HPDE6-E6E7 (cell line): ENCODE results near the gene TMEM60.
A peak's percentile ranks its signal among the peaks of the same experiment; 100 is the strongest.
"Not testable (repeated sequence)": the region's sequence is repeated elsewhere in the genome, so short reads cannot be mapped to it uniquely, and the experiment has no call there.

Experiments
- DNase-seq: peaks from one replicate; pipeline ENCODE4 v3.0.0; 2011; ENCODE audit warnings: missing footprints; ENCODE audit errors: extremely low spot score

Gene TMEM60

GRCh38 chr7:77798394-77799077 lies at the start of gene TMEM60, which contains the start of gene PHTF2:
TSS of gene TMEM60 (minus strand) at chr7:77798434. CDS start at chr7:77794373, 4,061 bp downstream.
TSS of gene PHTF2 (plus strand) at chr7:77798773.
- peak; percentile 92 for DNase-seq

GRCh38 chr7:77846317-77847092 lies 48.3 kb upstream of the TMEM60 start:
- no peak for DNase-seq

GRCh38 chr7:77843194-77843593 lies 45.0 kb upstream of the TMEM60 start:
- DNase-seq, result no peak

- DNase-seq, result no peak
Observed at GRCh38 chr7:77839919-77840318, 41.7 kb upstream of the TMEM60 start.

GRCh38 chr7:77838929-77839491 lies 40.8 kb upstream of the TMEM60 start:
- no peak for DNase-seq

GRCh38 chr7:77837966-77838365 lies 39.7 kb upstream of the TMEM60 start:
- DNase-seq, result no peak

GRCh38 chr7:77837275-77837674 lies 39.0 kb upstream of the TMEM60 start:
- no peak for DNase-seq

- not testable (repeated sequence) for DNase-seq
Observed at GRCh38 chr7:77836425-77836824, 38.2 kb upstream of the TMEM60 start.

- DNase-seq, result no peak
Observed at GRCh38 chr7:77833136-77833535, 34.9 kb upstream of the TMEM60 start.

- no peak for DNase-seq
Observed at GRCh38 chr7:77831953-77832352, 33.7 kb upstream of the TMEM60 start.

- no peak for DNase-seq
Observed at GRCh38 chr7:77831481-77831880, 33.2 kb upstream of the TMEM60 start.

- no peak for DNase-seq
Observed at GRCh38 chr7:77830649-77831355, 32.6 kb upstream of the TMEM60 start.

GRCh38 chr7:77827999-77828398 lies 29.8 kb upstream of the TMEM60 start:
- no peak for DNase-seq

GRCh38 chr7:77826300-77826699 lies 28.1 kb upstream of the TMEM60 start:
- no peak for DNase-seq

- DNase-seq, result no peak
Observed at GRCh38 chr7:77825131-77825530, 26.9 kb upstream of the TMEM60 start.

GRCh38 chr7:77824636-77825035 lies 26.4 kb upstream of the TMEM60 start:
- DNase-seq, result no peak

GRCh38 chr7:77823787-77824186 lies 25.6 kb upstream of the TMEM60 start:
- DNase-seq, result no peak

GRCh38 chr7:77822269-77822668 lies 24.0 kb upstream of the TMEM60 start:
- no peak for DNase-seq

- no peak for DNase-seq
Observed at GRCh38 chr7:77820967-77821366, 22.7 kb upstream of the TMEM60 start.

GRCh38 chr7:77819021-77819420 lies 20.8 kb upstream of the TMEM60 start:
- no peak for DNase-seq

GRCh38 chr7:77813180-77813579 lies 14.9 kb upstream of the TMEM60 start:
- no peak for DNase-seq

- DNase-seq, result no peak
Observed at GRCh38 chr7:77812290-77812685, 14.1 kb upstream of the TMEM60 start.
